Heart left ventricle (tissue), 13 donors: ENCODE results near the gene NEURL1.

Experiments
- CTCF ChIP-seq, 12 donors: fragments of 200-600 bp; sonication (generic) in 4 of 12; IDR thresholded peaks; one replicate each; pipeline versions ENCODE4 v1.5.0 to v1.8.0; 2018 to 2022; ENCODE audit warnings: antibody characterized with exemption in 12 of 12, mild to moderate bottlenecking in 5 of 12
- POLR2A ChIP-seq, 2 donors: fragments of 450-650 bp; IDR thresholded peaks; one replicate each; pipeline ENCODE4 v1.6.1; 2017; ENCODE audit warnings: antibody characterized with exemption in 2 of 2, mild to moderate bottlenecking in 2 of 2, moderate library complexity in 2 of 2
- donor health status: ischemic (EF 13 %, LVEDD 7.1; RV severe dilation, severe dysfunction).
- donor health status: DM: no; HTN: yes; CAD: no.
- donor health status: DM: no; HTN: no; CAD: no.
- donor health status: ischemic (EF 25% LVEDD 6.9; RV normal size, moderate dysfunction).
- donor health status: ischemic (EF 25% LVEDD 5.7; RV mildly dilated, moderate dysfunction).
- donor health status: ischemic (EF 35%, LVEDD 5.7; RV mildly dilated, moderate dysfunction).
- donor health status: nonischemic (EF 11% LVEDD 7.7; RV severe dilation, severe dysfunction).
- donor health status: DM: yes; HTN: yes; CAD: no.
- donor health status: PGD.
- donor health status: ischemic (EF 29% LVEDD 5.4; RV normal size, mild dysfunction).
- donor health status: nonischemic (EF 23%, LVEDD 6.1; RV moderate dilation, normal function).

GRCh38 chr10:103638948-103639347 lies 145.4 kb downstream of the NEURL1 start:
- no peak for TF ChIP-seq CTCF (IDR thresholded peaks at IDR 0.05)
- TF ChIP-seq POLR2A (IDR thresholded peaks at IDR 0.05), result no peak
